Suprapubic skin (tissue), 3 donors: ENCODE data around the gene SDR42E2.

Experiments used
- CTCF ChIP-seq, 2 donors: fragments of 200-600 bp in 1 of 2; fragments of 450-650 bp in 1 of 2; sonication (generic) in 1 of 2; IDR thresholded peaks; one replicate each; pipeline ENCODE4 v1.5.1; 2016 to 2019; ENCODE audit warnings: antibody characterized with exemption in 2 of 2, mild to moderate bottlenecking in 1 of 2, moderate library complexity in 1 of 2
- EP300 ChIP-seq: sonication (generic); formaldehyde crosslinking; IDR thresholded peaks from one replicate; pipeline ENCODE4 v1.6.1; 2017; ENCODE audit warnings: antibody characterized with exemption
- POLR2A ChIP-seq, 2 donors: fragments of 450-650 bp; IDR thresholded peaks; one replicate each; pipeline ENCODE4 v1.6.1; 2017; ENCODE audit warnings: antibody characterized with exemption in 2 of 2, mild to moderate bottlenecking in 2 of 2, moderate library complexity in 2 of 2

GRCh38 chr16:22202261-22202637 is 39.9 kb downstream of the SDR42E2 start:
- TF ChIP-seq CTCF (IDR thresholded peaks at IDR 0.05) (no peak), EP300 (no peak), POLR2A (IDR thresholded peaks at IDR 0.05) (no peak)
